Midbrain (tissue), 1 donor: ENCODE results near the gene ERFE.

Experiments used
- DNase-seq: peaks from one replicate; lab custom pipeline; 2025; lab: John Stamatoyannopoulos, UW

The ERFE gene

GRCh38 chr2:238203973-238204683 is 45.4 kb downstream of the ERFE start:
- no peak for DNase-seq

GRCh38 chr2:238207006-238207405 is 48.2 kb downstream of the ERFE start:
- no peak for DNase-seq

DNA sequence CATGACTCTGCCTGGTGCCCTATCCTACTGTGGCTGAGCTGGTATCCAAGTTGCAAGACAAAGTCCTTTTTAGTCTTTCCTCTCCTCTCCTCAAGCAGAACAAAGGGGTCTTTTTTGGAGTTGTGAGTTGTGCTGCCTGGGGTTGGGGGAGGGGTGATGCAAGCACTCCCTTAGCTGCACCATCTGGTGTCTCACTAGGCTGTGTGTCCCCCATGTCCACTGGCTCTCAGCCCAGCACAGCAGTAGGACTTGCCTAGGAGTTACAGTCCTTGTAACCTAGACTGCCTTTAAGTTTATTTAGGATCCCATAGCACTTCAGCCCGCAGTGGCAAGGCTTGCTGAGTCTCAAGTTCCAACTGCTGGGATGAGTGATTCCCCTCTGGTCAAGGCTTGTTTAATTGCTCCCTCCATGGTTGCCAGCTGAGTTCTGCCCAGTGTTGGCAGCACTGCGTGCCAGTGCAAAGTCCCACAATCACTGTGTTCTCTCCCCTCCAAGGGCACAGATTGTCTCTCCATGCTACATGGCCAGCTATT is 57.9 kb downstream of the ERFE start:
- peak; percentile 90 for DNase-seq
